ENCODE measurements around the gene NT5C2. TPM values are rescaled to one million over a fixed set of nuclear protein-coding genes. Genes with fewer than 3 reads are reported as not detected.
"Not testable (repeated sequence)": the region's sequence is repeated elsewhere in the genome, so short reads cannot be mapped to it uniquely, and the experiment has no call there.

NT5C2 gene
- total RNA-seq, 4 donors from 2014 or later = 91.2 to 98.3 (median 92.5) TPM

DNA sequence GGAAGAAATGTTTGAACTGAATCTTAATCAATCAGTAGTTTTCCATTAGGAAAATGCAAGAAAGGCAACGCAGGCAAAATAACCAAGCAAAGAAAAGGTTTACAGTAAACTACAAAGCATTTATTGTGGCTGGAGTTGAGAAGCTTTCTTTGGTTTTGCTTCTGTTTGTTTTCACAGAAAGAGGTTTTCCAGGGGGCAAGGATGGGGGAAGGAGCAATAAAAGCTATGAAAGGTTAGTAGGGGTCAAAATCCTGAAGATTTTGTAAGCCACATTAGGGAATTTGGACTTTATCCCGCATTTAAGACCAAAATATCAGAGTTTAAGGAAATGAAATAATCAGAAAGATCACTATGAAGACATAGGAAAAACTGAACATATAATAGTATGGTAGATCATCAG lies 51.1 kb downstream of the NT5C2 start:
- H3K4me3 ChIP-seq = no peak overlapping the region
- H3K4me1 ChIP-seq = peaks cover 2 to 25% (median 3%) of the 10 kb centered on the region in 3 donors
- WGBS, 2 donors = 83 to 85% methylated on average over 2 of the region's 2 CpGs
- no peak overlapping the region for H3K27ac ChIP-seq
- no peaks in the 10 kb centered on the region for H3K27me3 ChIP-seq
- intact Hi-C loops (cut with DNase I) = no loop called here
- H3K9me3 ChIP-seq = no peaks in the 10 kb centered on the region
- peaks cover 0 to 54% (median 0%) of the 10 kb centered on the region in 3 donors for H3K36me3 ChIP-seq
- DNase-seq = no peak
- no peak for TF ChIP-seq POLR2A (IDR thresholded peaks at IDR 0.05)
- TF ChIP-seq, protein P1, sequence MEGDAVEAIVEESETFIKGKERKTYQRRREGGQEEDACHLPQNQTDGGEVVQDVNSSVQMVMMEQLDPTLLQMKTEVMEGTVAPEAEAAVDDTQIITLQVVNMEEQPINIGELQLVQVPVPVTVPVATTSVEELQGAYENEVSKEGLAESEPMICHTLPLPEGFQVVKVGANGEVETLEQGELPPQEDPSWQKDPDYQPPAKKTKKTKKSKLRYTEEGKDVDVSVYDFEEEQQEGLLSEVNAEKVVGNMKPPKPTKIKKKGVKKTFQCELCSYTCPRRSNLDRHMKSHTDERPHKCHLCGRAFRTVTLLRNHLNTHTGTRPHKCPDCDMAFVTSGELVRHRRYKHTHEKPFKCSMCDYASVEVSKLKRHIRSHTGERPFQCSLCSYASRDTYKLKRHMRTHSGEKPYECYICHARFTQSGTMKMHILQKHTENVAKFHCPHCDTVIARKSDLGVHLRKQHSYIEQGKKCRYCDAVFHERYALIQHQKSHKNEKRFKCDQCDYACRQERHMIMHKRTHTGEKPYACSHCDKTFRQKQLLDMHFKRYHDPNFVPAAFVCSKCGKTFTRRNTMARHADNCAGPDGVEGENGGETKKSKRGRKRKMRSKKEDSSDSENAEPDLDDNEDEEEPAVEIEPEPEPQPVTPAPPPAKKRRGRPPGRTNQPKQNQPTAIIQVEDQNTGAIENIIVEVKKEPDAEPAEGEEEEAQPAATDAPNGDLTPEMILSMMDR (IDR thresholded peaks at IDR 0.05) = no peak

DNA sequence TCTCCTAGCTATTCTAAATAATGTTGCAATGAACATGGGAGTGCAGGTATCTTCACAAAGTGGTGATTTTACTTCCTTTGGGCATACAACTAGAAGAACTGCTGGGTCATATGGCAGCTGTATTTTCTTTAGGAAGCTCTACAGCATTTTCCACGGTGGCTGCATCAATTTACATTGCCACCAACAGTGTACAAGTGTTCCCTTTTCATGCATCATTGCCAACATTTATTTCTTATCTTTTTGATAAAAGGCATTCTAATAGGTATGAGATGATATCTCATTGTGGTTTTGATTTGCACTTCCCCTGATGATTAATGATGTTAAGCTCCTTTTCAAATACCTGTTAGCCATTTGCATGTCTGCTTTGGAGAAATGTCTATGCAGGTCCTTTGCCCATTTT lies 52.6 kb downstream of the NT5C2 start:
- WGBS, 2 donors = 53 to 79% methylated on average over 1 of the region's 1 CpG
- no peak overlapping the region for H3K4me3 ChIP-seq
- H3K36me3 ChIP-seq = peaks cover 0 to 69% (median 4%) of the 10 kb centered on the region in 3 donors
- peaks cover 0 to 12% (median 1%) of the 10 kb centered on the region in 3 donors for H3K4me1 ChIP-seq
- TF ChIP-seq, protein P1 (IDR thresholded peaks at IDR 0.05) = no peak
- no peak for TF ChIP-seq POLR2A (IDR thresholded peaks at IDR 0.05)
- H3K27me3 ChIP-seq = no peaks in the 10 kb centered on the region
- DNase-seq = no peak
- H3K27ac ChIP-seq = no peak overlapping the region
- intact Hi-C loops (cut with DNase I) = no loop called here
- H3K9me3 ChIP-seq = no peaks in the 10 kb centered on the region

DNA sequence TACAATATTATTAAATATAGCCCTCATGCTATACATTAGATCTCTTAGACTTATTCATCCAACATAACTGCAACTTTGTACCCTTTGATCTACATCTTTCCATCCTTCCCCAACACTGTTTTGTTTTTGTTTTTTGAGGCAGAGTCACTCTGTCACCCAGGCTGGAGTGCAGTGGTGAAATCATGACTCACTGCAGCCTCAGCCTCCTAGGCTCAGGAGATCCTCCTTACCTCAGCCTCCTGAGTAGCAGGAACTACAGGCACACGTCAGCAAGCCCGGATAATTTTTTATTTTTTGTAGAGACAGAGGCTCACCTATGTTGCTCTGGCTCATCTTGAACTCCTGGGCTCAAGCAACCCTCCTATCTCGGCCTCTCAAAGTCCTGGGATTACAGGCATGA lies 53.3 kb downstream of the NT5C2 start:
- H3K27ac ChIP-seq = no peak overlapping the region
- peaks cover 0 to 5% (median 0%) of the 10 kb centered on the region in 3 donors for H3K4me1 ChIP-seq
- no peak overlapping the region for H3K4me3 ChIP-seq
- no peaks in the 10 kb centered on the region for H3K27me3 ChIP-seq
- DNase-seq = no peak
- TF ChIP-seq, protein P1 (IDR thresholded peaks at IDR 0.05) = no peak
- no peak for TF ChIP-seq POLR2A (IDR thresholded peaks at IDR 0.05)
- intact Hi-C loops (cut with DNase I) = no loop called here
- H3K36me3 ChIP-seq = peaks cover 0 to 75% (median 10%) of the 10 kb centered on the region in 3 donors
- no peaks in the 10 kb centered on the region for H3K9me3 ChIP-seq
- 87 to 100% methylated on average over 3 of the region's 3 CpGs for WGBS, 2 donors

DNA sequence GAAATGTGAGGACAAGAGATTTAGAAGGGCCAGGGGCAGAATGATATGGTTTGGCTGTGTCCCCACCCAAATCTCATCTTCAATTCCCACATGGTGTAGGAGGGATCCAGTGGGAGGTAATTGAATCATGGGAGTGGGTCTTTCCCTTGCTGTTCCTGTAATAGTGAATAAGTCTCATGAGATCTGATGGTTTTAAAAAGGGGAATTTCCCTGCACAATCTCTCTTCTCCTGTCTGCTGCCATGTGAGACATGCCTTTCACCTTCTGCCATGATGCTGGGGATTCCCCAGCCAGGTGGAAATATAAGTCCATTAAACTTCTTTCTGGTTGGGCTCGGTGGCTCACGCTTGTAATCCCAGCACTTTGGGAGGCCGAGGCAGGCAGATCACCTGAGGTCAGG lies 57.9 kb downstream of the NT5C2 start:
- H3K27me3 ChIP-seq; H3K4me1 ChIP-seq; H3K4me3 ChIP-seq; H3K27ac ChIP-seq; H3K9me3 ChIP-seq; intact Hi-C loops (cut with DNase I); DNase-seq: not testable (repeated sequence)
- 80 to 88% methylated on average over 1 to 3 of the region's 3 CpGs for WGBS, 2 donors
- H3K36me3 ChIP-seq = peaks cover 0 to 86% (median 14%) of the 10 kb centered on the region in 3 donors

DNA sequence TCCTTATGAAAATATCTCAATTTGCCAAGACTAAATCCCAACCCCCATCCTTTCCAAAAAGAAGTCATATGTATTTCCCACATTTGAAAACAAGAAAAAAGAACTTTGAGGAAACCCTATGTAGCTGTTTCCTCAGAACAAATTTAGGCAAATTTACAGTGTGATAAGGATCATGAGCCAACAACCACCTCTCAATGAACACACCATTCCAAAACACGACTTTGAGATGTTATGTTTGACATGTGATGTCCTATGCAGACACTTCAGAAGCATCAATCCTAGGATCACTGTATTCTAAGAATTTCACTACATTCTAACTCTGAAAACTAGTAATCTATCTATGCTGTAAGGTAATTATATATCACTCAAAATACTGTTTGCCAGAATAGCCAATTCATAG lies 62.2 kb downstream of the NT5C2 start:
- H3K4me3 ChIP-seq = no peak overlapping the region
- peaks cover 0 to 5% (median 0%) of the 10 kb centered on the region in 3 donors for H3K4me1 ChIP-seq
- H3K27ac ChIP-seq = no peak overlapping the region
- no peak for TF ChIP-seq POLR2A (IDR thresholded peaks at IDR 0.05)
- no peaks in the 10 kb centered on the region for H3K9me3 ChIP-seq
- no peak for DNase-seq
- WGBS, 2 donors = 68 to 70% methylated on average over 1 of the region's 1 CpG
- H3K27me3 ChIP-seq = no peaks in the 10 kb centered on the region
- intact Hi-C loops (cut with DNase I) = no loop called here
- H3K36me3 ChIP-seq = peaks cover 0 to 66% (median 14%) of the 10 kb centered on the region in 3 donors

DNA sequence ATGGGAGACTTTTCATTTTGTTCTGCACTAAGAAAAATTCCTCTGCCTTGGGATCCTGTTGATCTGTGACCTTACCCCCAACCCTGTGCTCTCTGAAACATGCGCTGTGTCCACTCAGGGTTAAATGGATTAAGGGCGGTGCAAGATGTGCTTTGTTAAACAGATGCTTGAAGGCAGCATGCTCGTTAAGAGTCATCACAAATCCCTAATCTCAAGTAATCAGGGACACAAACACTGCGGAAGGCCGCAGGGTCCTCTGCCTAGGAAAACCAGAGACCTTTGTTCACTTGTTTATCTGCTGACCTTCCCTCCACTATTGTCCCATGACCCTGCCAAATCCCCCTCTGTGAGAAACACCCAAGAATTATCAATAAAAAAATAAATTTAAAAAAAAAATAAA lies 62.9 kb downstream of the NT5C2 start:
- Histone ChIP-seq H3K36me3 (peaks cover 0 to 62% (median 8%) of the 10 kb centered on the region in 3 donors), H3K4me1 (peaks cover 0 to 12% (median 0%) of the 10 kb centered on the region in 3 donors)
- H3K27ac ChIP-seq; H3K9me3 ChIP-seq; H3K4me3 ChIP-seq; intact Hi-C loops (cut with DNase I); DNase-seq; H3K27me3 ChIP-seq: not testable (repeated sequence)
- WGBS, 2 donors = 83 to 89% methylated on average over 3 of the region's 5 CpGs

DNA sequence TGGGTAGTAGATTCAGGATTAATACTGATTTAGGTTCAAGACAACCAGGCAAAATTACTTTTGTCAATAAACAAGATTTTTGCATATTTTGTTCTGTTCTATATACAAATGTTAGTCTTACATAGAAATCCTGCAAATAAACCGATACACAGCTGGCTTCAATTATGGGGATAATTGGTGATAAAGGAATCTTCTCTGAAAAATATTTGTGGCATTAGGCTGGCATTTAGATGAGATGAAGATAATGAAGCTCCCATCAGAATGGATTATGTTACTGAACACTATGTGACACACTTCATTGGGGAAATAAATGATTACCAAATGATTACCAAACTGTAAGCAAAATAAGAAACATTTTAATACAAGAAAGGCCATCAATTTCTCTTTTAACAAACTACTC lies 65.8 kb downstream of the NT5C2 start:
- WGBS, 2 donors = 81 to 96% methylated on average over 1 of the region's 1 CpG
- no peak for TF ChIP-seq POLR2A (IDR thresholded peaks at IDR 0.05)
- TF ChIP-seq, protein P1 (IDR thresholded peaks at IDR 0.05) = no peak

More for the DNA sequence above, 65.8 kb downstream of the NT5C2 start:
- intact Hi-C loops (cut with DNase I) = no loop called here
- Histone ChIP-seq H3K36me3 (peaks cover 0 to 36% (median 0%) of the 10 kb centered on the region in 3 donors), H3K4me3 (no peak overlapping the region), H3K9me3 (no peaks in the 10 kb centered on the region), H3K27ac (no peak overlapping the region), H3K27me3 (no peaks in the 10 kb centered on the region), H3K4me1 (peaks cover 0 to 40% (median 11%) of the 10 kb centered on the region in 3 donors)
- no peak for DNase-seq
